ENCODE results near the gene NHLRC2.
A peak's percentile ranks its signal among the peaks of the same experiment; 100 is the strongest.

GRCh38 chr10:113908236-113908635 lies 53.8 kb downstream of the NHLRC2 start:
- TF ChIP-seq EP300 (conservative IDR thresholded peaks at IDR 0.05; ENCODE audit: poor library complexity, severe bottlenecking): no peak
- no peak for TF ChIP-seq CTCF (IDR thresholded peaks at IDR 0.05; ENCODE audit: poor library complexity, severe bottlenecking)
- TF ChIP-seq EZH2 (IDR thresholded peaks at IDR 0.05; ENCODE audit: borderline replicate concordance, insufficient read depth, low read length, poor library complexity, severe bottlenecking): no peak
- TF ChIP-seq REST (IDR thresholded peaks at IDR 0.05; ENCODE audit: borderline replicate concordance): no peak
- TF ChIP-seq POLR2AphosphoS5 (IDR thresholded peaks at IDR 0.05): peak; percentile 63

Measured in neural cell (in vitro differentiated cells).